ENCODE data around the gene NFIX. TPM values are rescaled to one million over a fixed set of nuclear protein-coding genes. Genes with fewer than 3 reads are reported as not detected.

The NFIX gene
- total and polyA plus RNA-seq, 2 experiments from 2014 or later, result not detected

GRCh38 chr19:13005861-13006370, 10.6 kb downstream of the NFIX start:
- no peaks in the 10 kb centered on the region for H3K4me1 ChIP-seq (ENCODE audit: low read depth)
- no peak overlapping the region for H3K4me3 ChIP-seq
- no peak overlapping the region for H3K27ac ChIP-seq
- H3K27me3 ChIP-seq, result peaks cover 100% of the 10 kb centered on the region
- no peaks in the 10 kb centered on the region for H3K9me3 ChIP-seq (ENCODE audit: low read depth)
- no peaks in the 10 kb centered on the region for H3K36me3 ChIP-seq
- no peak for DNase-seq (ENCODE audit: low read depth in 1 of 2, low spot score in 1 of 2)
- TF ChIP-seq CTCF (IDR thresholded peaks at IDR 0.05; ENCODE audit: low read depth, low read length), result no peak

GRCh38 chr19:13006431-13007281, 11.4 kb downstream of the NFIX start:
- H3K4me3 ChIP-seq, result no peak overlapping the region
- no peaks in the 10 kb centered on the region for H3K9me3 ChIP-seq (ENCODE audit: low read depth)
- DNase-seq (ENCODE audit: low read depth in 1 of 2, low spot score in 1 of 2), result no peak
- H3K27me3 ChIP-seq, result peaks cover 100% of the 10 kb centered on the region
- TF ChIP-seq CTCF (IDR thresholded peaks at IDR 0.05; ENCODE audit: low read depth, low read length), result no peak
- H3K4me1 ChIP-seq (ENCODE audit: low read depth), result no peaks in the 10 kb centered on the region
- no peak overlapping the region for H3K27ac ChIP-seq
- H3K36me3 ChIP-seq, result no peaks in the 10 kb centered on the region

GRCh38 chr19:13007292-13008045, 12.2 kb downstream of the NFIX start:
- no peak overlapping the region for H3K4me3 ChIP-seq
- no peak overlapping the region for H3K27ac ChIP-seq
- H3K4me1 ChIP-seq (ENCODE audit: low read depth), result no peaks in the 10 kb centered on the region
- no peaks in the 10 kb centered on the region for H3K36me3 ChIP-seq
- H3K27me3 ChIP-seq, result peaks cover 100% of the 10 kb centered on the region
- no peak for TF ChIP-seq CTCF (IDR thresholded peaks at IDR 0.05; ENCODE audit: low read depth, low read length)
- no peak for DNase-seq (ENCODE audit: low read depth in 1 of 2, low spot score in 1 of 2)
- no peaks in the 10 kb centered on the region for H3K9me3 ChIP-seq (ENCODE audit: low read depth)

- H3K27me3 ChIP-seq, result peaks cover 100% of the 10 kb centered on the region
- TF ChIP-seq CTCF (IDR thresholded peaks at IDR 0.05; ENCODE audit: low read depth, low read length), result no peak
- H3K9me3 ChIP-seq (ENCODE audit: low read depth), result no peaks in the 10 kb centered on the region
- H3K4me3 ChIP-seq, result no peak overlapping the region
- no peak for DNase-seq (ENCODE audit: low read depth in 1 of 2, low spot score in 1 of 2)
- H3K4me1 ChIP-seq (ENCODE audit: low read depth), result no peaks in the 10 kb centered on the region
- H3K27ac ChIP-seq, result no peak overlapping the region
- no peaks in the 10 kb centered on the region for H3K36me3 ChIP-seq
Observed at GRCh38 chr19:13008926-13009787, 13.9 kb downstream of the NFIX start.

All from cardiac muscle cell (in vitro differentiated cells and primary cell).